Prostate gland (tissue), 2 donors: ENCODE data around the gene TEKT2. TPM values are rescaled to one million over a fixed set of nuclear protein-coding genes. Genes with fewer than 3 reads are reported as not detected.
A peak's percentile ranks its signal among the peaks of the same experiment; 100 is the strongest.

Experiments
- DNase-seq: peaks from one replicate; pipeline ENCODE4 v3.0.0-alpha.2; 2019; ENCODE audit warnings: low spot score
- H3K27ac ChIP-seq, 2 donors: fragments of 200-600 bp; sonication (generic); 2 replicates each; pipeline ENCODE4 v1.5.1; 2017 to 2019
- H3K27me3 ChIP-seq: fragments of 200-600 bp; sonication (generic); replicated peaks from 2 replicates; pipeline ENCODE4 v1.5.1; 2019; ENCODE audit not compliant: insufficient read depth
- H3K36me3 ChIP-seq, 2 donors: fragments of 200-600 bp; sonication (generic); 1 replicate in 1 of 2; 2 replicates in 1 of 2; pipeline versions ENCODE4 v1.5.1 to v1.8.1; 2017 to 2019
- H3K4me1 ChIP-seq: fragments of 200-600 bp; sonication (generic); replicated peaks from 2 replicates; pipeline ENCODE4 v1.5.1; 2019
- H3K4me3 ChIP-seq, 2 donors: fragments of 200-600 bp; sonication (generic); 2 replicates each; pipeline ENCODE4 v1.5.1; 2017 to 2019
- H3K9me3 ChIP-seq: fragments of 200-600 bp; sonication (generic); 2 replicates; pipeline ENCODE4 v1.5.1; 2017
- POLR2A ChIP-seq: fragments of 450-650 bp; IDR thresholded peaks from one replicate; pipeline ENCODE4 v1.6.1; 2016; ENCODE audit warnings: antibody characterized with exemption, mild to moderate bottlenecking
- POLR2AphosphoS5 ChIP-seq: sonication (generic); formaldehyde crosslinking; IDR thresholded peaks from one replicate; pipeline ENCODE4 v1.6.1; 2017; ENCODE audit warnings: antibody characterized with exemption
- WGBS: methylation state at CpG from one replicate; pipeline ENCODE4 v1.1.5; 2018; 5-methylcytosine and 5-hydroxymethylcytosine counted together
- intact Hi-C: fragments of 100-400 bp; cut with DNase I; formaldehyde crosslinking; loops from one replicate; pipeline ENCODE4 v1.14.2; 2022
- total RNA-seq, 2 donors: library from RNA; depleted of rRNA; stranded (reverse); fragments of >200 nt; gene quantifications; one replicate each; pipeline ENCODE4 v1.1.0, GENCODE V29; 2016
- TF ChIP-seq, protein P1 (sequence below), 4 experiments: fragments of 200-600 bp in 2 of 4; fragments of 450-650 bp in 2 of 4; sonication (generic) in 2 of 4; IDR thresholded peaks; 1 replicate in 3 of 4; 2 replicates in 1 of 4; pipeline ENCODE4 v1.5.1; 2016 to 2019; ENCODE audit warnings: antibody characterized with exemption in 4 of 4, mild to moderate bottlenecking in 2 of 4, moderate library complexity in 2 of 4

Gene TEKT2
- total RNA-seq, 2 donors from 2014 or later: 0.77 to 6.0 TPM

- peaks cover 1 to 2% of the 10 kb centered on the region in 2 donors for H3K36me3 ChIP-seq
- intact Hi-C loops: loop anchor here (1.0 to 5.0 kb wide), 3 partner anchors 34 to 185 kb away; no protein-coding TSS in a partner anchor
- H3K4me1 ChIP-seq: no peaks in the 10 kb centered on the region
- H3K4me3 ChIP-seq: no peak overlapping the region
- peak; percentile 70 for DNase-seq
- H3K9me3 ChIP-seq: no peaks in the 10 kb centered on the region
- no peaks in the 10 kb centered on the region for H3K27me3 ChIP-seq
- TF ChIP-seq POLR2AphosphoS5: peak; percentile 53
- no peak for TF ChIP-seq POLR2A
- TF ChIP-seq, protein P1, sequence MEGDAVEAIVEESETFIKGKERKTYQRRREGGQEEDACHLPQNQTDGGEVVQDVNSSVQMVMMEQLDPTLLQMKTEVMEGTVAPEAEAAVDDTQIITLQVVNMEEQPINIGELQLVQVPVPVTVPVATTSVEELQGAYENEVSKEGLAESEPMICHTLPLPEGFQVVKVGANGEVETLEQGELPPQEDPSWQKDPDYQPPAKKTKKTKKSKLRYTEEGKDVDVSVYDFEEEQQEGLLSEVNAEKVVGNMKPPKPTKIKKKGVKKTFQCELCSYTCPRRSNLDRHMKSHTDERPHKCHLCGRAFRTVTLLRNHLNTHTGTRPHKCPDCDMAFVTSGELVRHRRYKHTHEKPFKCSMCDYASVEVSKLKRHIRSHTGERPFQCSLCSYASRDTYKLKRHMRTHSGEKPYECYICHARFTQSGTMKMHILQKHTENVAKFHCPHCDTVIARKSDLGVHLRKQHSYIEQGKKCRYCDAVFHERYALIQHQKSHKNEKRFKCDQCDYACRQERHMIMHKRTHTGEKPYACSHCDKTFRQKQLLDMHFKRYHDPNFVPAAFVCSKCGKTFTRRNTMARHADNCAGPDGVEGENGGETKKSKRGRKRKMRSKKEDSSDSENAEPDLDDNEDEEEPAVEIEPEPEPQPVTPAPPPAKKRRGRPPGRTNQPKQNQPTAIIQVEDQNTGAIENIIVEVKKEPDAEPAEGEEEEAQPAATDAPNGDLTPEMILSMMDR (IDR thresholded peaks at IDR 0.05): peak; percentile 81 to 93 (median 84)
- no peak overlapping the region for H3K27ac ChIP-seq
- 31% methylated on average over 18 of the region's 18 CpGs for WGBS
Observed at GRCh38 chr1:36099681-36100341, 15.9 kb downstream of the TEKT2 start.

DNA sequence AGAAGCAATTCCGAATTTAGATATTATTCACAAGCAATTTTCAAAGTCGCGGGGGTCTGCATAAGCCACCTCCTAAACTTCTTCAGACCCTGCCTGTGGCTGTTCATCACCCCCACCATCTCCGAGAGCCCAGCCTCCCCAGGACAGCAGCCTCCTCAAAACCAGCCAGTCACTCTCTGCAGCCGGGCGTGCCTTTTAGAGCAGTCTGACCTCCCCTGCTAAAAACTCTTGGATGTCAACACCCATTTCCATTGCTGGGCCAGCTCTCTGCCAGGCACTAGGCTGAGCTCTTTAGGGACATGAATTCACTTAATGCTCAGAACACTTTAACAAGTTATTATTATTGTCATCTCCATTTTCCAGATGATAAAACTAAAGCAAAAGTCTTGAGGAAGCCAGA is 16.5 kb downstream of the TEKT2 start:
- DNase-seq: no peak
- intact Hi-C loops: loop anchor here (2.0 kb wide), 1 partner anchor 184 kb away; no protein-coding TSS in a partner anchor
- Histone ChIP-seq H3K27me3 (no peaks in the 10 kb centered on the region), H3K9me3 (no peaks in the 10 kb centered on the region), H3K4me1 (no peaks in the 10 kb centered on the region), H3K4me3 (no peak overlapping the region), H3K36me3 (no peaks in the 10 kb centered on the region), H3K27ac (no peak overlapping the region)
- TF ChIP-seq POLR2AphosphoS5: no peak
- TF ChIP-seq, protein P1 (IDR thresholded peaks at IDR 0.05): no peak
- no peak for TF ChIP-seq POLR2A
- 66% methylated on average over 6 of the region's 6 CpGs for WGBS

GRCh38 chr1:36101546-36101945 is 17.7 kb downstream of the TEKT2 start:
- no peak for DNase-seq
- Histone ChIP-seq H3K9me3 (no peaks in the 10 kb centered on the region), H3K4me1 (no peaks in the 10 kb centered on the region), H3K4me3 (no peak overlapping the region), H3K27ac (no peak overlapping the region), H3K36me3 (no peaks in the 10 kb centered on the region), H3K27me3 (no peaks in the 10 kb centered on the region)
- 96% methylated on average over 5 of the region's 5 CpGs for WGBS
- TF ChIP-seq POLR2AphosphoS5 (no peak), POLR2A (no peak)
- TF ChIP-seq, protein P1 (IDR thresholded peaks at IDR 0.05): no peak
- intact Hi-C loops: loop anchor here (2.0 kb wide), 1 partner anchor 183 kb away; no protein-coding TSS in a partner anchor

- no peak for DNase-seq
- no peaks in the 10 kb centered on the region for H3K4me1 ChIP-seq
- no peak overlapping the region for H3K27ac ChIP-seq
- H3K27me3 ChIP-seq: no peaks in the 10 kb centered on the region
- WGBS: 52% methylated on average over 5 of the region's 5 CpGs
- intact Hi-C loops: no loop called here
- no peak overlapping the region for H3K4me3 ChIP-seq
- TF ChIP-seq POLR2A (no peak), POLR2AphosphoS5 (no peak)
- TF ChIP-seq, protein P1 (IDR thresholded peaks at IDR 0.05): no peak
- no peaks in the 10 kb centered on the region for H3K9me3 ChIP-seq
- no peaks in the 10 kb centered on the region for H3K36me3 ChIP-seq
Observed at GRCh38 chr1:36106269-36106668, 22.4 kb downstream of the TEKT2 start.

DNA sequence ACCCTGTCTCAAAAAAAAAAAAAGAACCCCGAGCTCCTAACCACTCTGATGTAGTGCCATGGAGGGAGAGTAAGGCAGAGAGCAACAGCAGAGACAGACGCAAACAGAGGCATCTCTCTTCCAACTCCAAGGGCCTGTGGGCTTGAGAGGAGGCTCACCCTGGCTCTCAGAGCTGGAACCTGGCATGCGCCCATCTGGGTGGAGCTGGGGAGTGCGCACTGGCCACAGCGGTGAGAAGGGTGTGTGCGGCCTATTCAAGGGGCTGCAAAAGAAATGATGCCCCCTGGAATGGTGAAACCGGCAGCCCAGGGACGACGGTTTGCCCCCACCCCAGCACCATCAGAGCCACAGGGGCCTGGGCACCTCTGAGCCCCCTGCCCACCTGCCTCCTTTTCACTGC is 23.5 kb downstream of the TEKT2 start:
- Histone ChIP-seq H3K27me3 (no peaks in the 10 kb centered on the region), H3K4me1 (no peaks in the 10 kb centered on the region), H3K36me3 (no peaks in the 10 kb centered on the region), H3K4me3 (no peak overlapping the region), H3K27ac (no peak overlapping the region), H3K9me3 (no peaks in the 10 kb centered on the region)
- intact Hi-C loops: no loop called here
- DNase-seq: no peak
- WGBS: 80% methylated on average over 9 of the region's 9 CpGs
- TF ChIP-seq, protein P1 (IDR thresholded peaks at IDR 0.05): no peak
- TF ChIP-seq POLR2A: no peak
- TF ChIP-seq POLR2AphosphoS5: no peak
